Measurements from ENCODE around the gene NPEPPS.

DNA sequence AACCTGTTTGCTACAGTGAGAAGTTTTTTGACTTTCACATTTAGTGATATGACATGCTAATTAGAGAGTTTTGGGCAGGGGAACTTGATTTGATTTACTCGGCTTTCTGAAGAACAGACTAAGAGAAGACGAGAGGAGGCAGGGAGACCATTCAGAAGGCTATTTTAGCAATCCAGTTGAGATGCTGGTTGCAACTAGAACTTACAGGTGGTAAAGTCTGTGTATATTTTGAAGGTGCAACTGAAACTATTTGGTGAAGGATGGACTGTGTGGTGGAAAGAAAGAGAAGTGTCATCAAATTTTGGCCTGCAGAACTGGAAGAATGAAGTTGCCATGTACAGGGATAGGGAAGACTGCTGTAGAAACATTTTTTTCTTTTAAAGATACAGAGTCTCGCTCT is 76.6 kb downstream of the NPEPPS start:
- TF ChIP-seq CTCF (optimal IDR thresholded peaks at IDR 0.05 in 1 of 3, IDR thresholded peaks at IDR 0.05 in 1 of 3, conservative IDR thresholded peaks at IDR 0.05 in 1 of 3; ENCODE audit: extremely low read depth in 1 of 3, insufficient read depth in 2 of 3, low read length in 3 of 3), result no peak
- no peak for TF ChIP-seq EZH2 (IDR thresholded peaks at IDR 0.05; ENCODE audit: low read length)

All from keratinocyte (primary cell).